Stomach (tissue), 4 donors: ENCODE results near the gene PLA2G15.

Source experiments
- CTCF ChIP-seq, 7 experiments: fragments of 450-650 bp in 4 of 7; fragments of 200-600 bp in 3 of 7; sonication (generic) in 3 of 7; IDR thresholded peaks; one replicate each; pipeline ENCODE4 v1.5.1; 2016 to 2019; ENCODE audit warnings: antibody characterized with exemption in 7 of 7, control low read depth in 2 of 7, mild to moderate bottlenecking in 1 of 7
- EP300 ChIP-seq: sonication (generic); formaldehyde crosslinking; IDR thresholded peaks from one replicate; pipeline ENCODE4 v1.6.1; 2017; ENCODE audit warnings: antibody characterized with exemption
- POLR2A ChIP-seq, 4 donors: fragments of 450-650 bp; IDR thresholded peaks; one replicate each; pipeline ENCODE4 v1.6.1; 2016; ENCODE audit warnings: antibody characterized with exemption in 4 of 4, control low read depth in 2 of 4, mild to moderate bottlenecking in 1 of 4, moderate library complexity in 1 of 4
- POLR2AphosphoS5 ChIP-seq, 3 donors: sonication (generic); formaldehyde crosslinking; IDR thresholded peaks; one replicate each; pipeline ENCODE4 v1.6.1; 2016; ENCODE audit warnings: antibody characterized with exemption in 3 of 3

GRCh38 chr16:68250951-68251350 is 5.8 kb downstream of the PLA2G15 start:
- TF ChIP-seq EP300 (no peak), POLR2A (IDR thresholded peaks at IDR 0.05) (no peak), CTCF (IDR thresholded peaks at IDR 0.05) (no peak), POLR2AphosphoS5 (IDR thresholded peaks at IDR 0.05) (no peak)
